GM19438 (cell line): Measurements from ENCODE around the gene NR3C2.

ENCODE experiments used
- ATAC-seq: cut with Tn5 transposase; IDR thresholded peaks from one replicate; pipeline ENCODE4 v1.9.1; 2021; ENCODE audit warnings: low read depth; ENCODE audit not compliant: unreplicated experiment

The NR3C2 gene

DNA sequence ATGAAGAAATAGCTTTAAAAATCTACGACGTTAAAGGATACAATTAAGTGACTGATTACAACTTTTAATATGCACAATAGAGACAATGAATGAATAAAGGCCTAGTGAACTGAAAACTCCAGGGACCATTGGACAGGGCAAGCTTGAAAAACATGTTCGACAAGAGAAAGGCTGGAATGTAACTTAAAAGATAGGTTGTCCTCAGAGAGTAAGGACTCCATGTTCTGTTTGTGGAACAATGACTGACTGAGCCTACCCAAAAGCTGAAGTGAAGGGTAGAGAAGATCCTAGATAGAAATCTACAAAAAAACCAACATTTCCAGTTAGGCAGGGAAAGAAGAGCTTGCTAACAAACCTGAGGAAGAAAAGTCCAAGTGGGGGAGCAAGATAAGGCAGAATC, 173.4 kb downstream of the NR3C2 start:
- ATAC-seq: no peak

GRCh38 chr4:148266921-148267320, 175.3 kb downstream of the NR3C2 start:
- ATAC-seq: no peak

DNA sequence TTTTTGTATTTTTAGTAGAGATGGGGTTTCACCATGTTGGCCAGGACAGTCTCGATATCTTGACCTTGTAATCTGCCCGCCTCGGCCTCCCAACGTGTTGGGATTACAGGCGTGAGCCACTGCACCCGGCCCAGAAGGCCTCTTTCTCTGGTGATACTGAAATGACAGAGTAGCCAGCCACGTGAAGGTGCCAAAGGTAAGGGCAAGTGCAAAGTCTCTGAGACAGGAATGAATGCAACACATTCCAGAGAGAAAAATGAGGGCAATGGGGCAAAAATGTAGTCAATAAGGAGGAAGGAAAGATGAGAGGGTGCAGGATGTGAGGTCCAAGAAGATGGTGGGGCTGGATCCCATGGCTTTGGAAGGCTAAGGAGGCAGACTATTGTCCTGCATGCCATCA, 176.0 kb downstream of the NR3C2 start:
- no peak for ATAC-seq

- no peak for ATAC-seq
These were observed 176.6 kb downstream of the NR3C2 start for GRCh38 chr4:148265627-148266026.

DNA sequence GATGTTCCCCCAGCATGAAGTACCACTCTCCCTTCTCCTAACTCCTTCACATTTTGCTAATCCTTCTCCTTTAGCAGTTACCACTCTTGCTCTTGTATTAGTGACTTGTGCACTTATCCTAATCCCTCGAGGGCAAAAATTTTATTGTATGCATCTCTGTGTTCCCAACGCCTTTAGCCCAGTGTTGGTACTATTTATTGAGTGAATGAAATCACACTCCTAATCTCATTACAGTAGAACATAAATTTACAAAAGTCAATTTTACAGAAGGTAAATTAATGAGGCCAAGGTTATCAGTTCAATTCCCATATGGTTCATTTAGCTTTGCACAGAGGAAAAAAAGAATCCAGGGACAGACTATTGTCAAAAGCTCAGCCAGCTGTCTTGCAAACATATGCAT, 178.4 kb downstream of the NR3C2 start:
- no peak for ATAC-seq

DNA sequence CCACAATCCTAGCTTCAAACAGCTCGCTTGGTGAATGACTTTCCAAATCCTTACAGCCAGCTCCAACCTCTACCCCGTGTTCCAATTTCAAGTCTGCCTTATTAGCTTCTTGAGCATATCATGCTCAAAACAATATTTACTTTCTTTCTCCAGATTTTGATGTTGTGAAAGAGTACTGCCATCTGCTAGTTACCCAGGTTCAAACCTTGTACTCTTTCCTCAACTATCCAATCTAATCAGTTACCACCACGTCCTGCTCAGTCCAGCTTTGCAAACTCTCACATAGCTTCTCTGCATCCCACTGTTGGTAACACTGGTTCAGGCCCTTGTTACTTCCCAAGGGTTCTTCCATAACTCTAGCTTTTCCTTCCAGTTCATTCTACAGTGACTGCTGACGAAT, 179.1 kb downstream of the NR3C2 start:
- ATAC-seq: no peak

- ATAC-seq: no peak
These were observed 180.4 kb downstream of the NR3C2 start for GRCh38 chr4:148261848-148262247.

GRCh38 chr4:148259841-148260240, 182.4 kb downstream of the NR3C2 start:
- ATAC-seq: no peak

- no peak for ATAC-seq
These were observed 183.7 kb downstream of the NR3C2 start for GRCh38 chr4:148258535-148258934.

GRCh38 chr4:148255344-148255720, 186.9 kb downstream of the NR3C2 start:
- no peak for ATAC-seq

DNA sequence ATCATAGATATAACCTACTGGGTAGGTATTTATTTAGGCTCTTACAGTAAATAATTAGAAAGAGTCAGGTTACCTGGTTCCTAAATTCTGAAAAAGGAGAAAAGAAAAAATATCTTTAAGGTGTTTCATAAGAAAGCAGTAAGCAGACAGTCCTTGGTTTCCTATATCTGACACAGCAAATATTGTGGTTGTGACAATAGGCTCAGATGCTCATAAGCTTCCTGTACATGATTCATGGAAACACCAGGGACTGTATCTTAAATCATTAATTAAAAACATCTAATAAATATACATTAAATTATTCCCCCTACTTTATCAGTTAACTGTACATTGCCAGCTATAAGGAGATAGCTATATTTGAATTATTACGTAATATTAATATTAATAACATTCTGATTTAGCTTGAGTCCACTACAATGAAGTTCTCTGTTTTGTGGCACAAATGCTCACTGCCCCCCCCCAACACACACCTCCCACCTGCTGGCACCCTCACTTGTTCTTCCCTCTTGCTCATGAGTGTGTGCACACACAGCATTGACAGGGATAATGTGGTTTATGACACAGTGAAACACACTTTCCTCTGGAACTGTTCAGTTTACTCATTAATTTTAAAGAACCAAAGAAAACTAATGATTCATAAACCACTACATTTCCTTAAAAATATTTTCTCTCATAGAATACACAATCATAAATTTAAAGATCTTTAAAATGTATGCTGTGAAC, 187.4 kb downstream of the NR3C2 start:
- ATAC-seq: no peak

- no peak for ATAC-seq
These were observed 188.4 kb downstream of the NR3C2 start for GRCh38 chr4:148253768-148254167.

DNA sequence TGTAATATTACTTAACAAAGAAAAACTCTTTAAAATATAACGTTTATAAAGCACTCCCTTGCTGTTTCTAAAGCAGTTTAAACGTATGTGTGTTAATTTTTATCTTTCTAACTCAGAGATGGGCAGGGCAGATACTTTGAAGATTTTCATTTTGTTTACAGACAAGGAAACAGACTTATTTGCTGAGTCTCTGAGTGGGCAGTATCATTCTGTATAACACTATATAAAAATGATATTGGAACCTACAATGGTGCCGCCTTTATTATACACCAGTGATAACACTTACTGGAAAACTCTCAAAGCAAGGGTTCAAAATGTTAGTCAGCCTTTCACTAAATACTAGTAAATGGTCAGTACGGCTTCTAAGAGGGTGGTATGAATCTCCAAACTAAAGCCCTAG, 193.4 kb downstream of the NR3C2 start:
- ATAC-seq: no peak

GRCh38 chr4:148245015-148245414, 197.2 kb downstream of the NR3C2 start:
- ATAC-seq: no peak

DNA sequence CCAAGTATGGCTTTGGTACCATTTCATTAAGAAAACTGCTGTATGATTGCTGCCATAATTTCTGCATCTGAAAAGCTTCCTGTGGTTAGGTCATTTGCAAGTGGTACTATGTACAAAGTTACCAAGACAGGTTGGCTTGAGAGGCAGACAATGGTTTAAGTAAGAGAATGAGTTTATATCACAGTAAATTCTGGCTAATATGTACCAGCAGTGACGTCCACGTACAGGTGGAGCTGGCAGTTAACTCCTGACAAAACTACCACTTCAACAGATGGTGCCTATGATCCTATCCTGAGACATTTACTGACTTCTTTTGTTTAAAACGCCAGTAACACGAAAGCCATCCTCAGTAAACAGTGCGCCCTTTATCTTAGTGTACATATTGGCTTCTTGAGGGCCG, 198.4 kb downstream of the NR3C2 start:
- ATAC-seq: no peak

GRCh38 chr4:148240241-148240640, 202.0 kb downstream of the NR3C2 start:
- ATAC-seq: no peak

GRCh38 chr4:148239494-148239985, 202.7 kb downstream of the NR3C2 start:
- no peak for ATAC-seq

DNA sequence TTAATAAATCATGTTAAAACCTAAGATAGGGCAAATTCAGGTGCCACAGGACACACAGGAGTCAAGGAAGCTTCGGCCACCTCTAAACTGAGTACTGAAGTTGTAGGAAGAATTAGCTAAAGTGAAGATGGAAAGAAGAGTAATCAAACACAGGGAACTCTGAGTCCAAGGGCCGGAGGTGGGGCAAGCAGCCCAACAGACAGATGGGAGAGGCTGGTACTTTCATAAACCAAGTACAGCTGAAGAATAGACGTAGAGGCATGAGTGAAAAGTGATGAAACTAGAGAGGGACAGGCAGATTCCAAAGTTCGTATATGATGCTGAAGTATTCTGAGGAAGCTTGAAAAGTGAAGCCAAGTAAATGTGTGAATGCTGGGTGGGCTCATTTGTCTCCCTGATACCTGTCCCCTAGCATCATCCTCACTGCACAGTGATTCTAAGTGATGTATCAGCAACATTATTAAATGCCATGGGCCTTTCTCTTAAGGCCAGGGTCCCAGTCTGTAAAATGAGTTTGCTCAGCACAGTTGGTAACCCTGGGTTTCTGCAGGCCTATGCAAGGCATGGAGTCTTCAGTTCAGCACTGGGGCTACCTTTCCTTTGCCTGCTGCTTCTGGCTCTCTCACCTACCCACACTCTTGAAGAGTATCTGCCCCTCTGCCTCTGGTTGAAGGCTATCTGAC, 203.3 kb downstream of the NR3C2 start:
- ATAC-seq: no peak

DNA sequence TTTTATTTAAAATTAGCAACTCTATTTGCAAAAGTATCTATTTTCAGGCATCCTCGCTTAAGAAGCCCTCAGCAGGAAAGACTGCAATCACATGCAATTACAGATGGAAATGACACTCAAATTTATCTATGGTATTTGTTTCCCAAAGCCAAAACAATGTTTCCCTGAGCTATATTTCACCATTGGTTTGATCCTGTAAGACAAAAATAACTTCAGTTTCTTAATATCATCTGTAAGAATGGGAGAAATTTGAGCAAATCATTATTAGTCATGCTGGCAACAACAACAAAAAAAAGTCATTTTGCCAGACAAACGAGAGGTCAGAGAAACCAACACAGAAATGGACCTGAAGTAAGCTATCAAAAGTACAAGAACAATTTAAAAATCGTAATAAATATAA, 204.1 kb downstream of the NR3C2 start:
- no peak for ATAC-seq

DNA sequence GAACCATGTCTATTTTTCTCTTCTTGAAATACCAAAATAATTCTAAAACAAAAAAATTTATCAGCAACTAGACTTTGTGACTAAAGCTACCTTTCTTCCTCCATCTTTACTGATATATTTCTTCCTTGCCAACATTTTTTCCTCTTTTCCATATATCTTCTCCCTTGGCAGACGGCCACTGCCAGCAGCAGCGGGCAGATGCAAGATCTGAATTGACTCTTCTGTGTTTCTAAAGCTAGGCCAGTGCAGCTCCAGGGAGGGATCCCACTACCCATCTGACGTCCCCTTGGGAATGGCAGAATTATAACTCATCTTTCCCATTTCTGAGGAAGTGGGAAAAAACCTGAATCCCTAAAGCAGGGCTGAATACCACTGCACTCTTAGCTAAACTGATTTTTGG, 206.4 kb downstream of the NR3C2 start:
- ATAC-seq: no peak

GRCh38 chr4:148229798-148230197, 212.4 kb downstream of the NR3C2 start:
- ATAC-seq: no peak

- no peak for ATAC-seq
These were observed 213.2 kb downstream of the NR3C2 start for GRCh38 chr4:148229028-148229427.
